ENCODE measurements around the gene CARD19. TPM values are rescaled to one million over a fixed set of nuclear protein-coding genes. Genes with fewer than 3 reads are reported as not detected.

Gene CARD19
- total and polyA plus RNA-seq, 2 donors (not counting 1 experiment from before 2014, with no cell fraction given), result 31.9 to 63.4 TPM

DNA sequence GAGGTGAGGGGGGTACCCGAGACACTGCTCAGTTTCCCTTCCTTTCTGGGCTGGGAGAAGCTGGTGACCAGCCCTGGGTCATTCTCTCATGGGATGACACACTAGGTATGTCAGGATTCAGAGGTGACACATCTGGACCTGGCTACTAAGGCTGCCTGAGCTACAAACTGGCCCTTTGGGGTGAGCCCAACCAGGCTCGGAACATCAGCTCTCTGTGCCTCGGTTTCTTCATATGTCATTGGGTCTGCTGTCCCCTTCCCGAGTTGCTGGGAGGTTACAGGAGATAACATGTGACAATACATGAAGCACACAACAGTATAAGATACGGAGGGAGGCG, 11.8 kb downstream of the CARD19 start:
- Histone ChIP-seq H3K27ac (ENCODE audit: low read length in 2 of 2) (no peak overlapping the region), H3K36me3 (replicated peaks in 1 of 2; ENCODE audit: control extremely low read depth in 1 of 2, control insufficient read depth in 1 of 2, extremely low read depth in 1 of 2, insufficient read depth in 2 of 2, low read length in 1 of 2) (peaks cover 1 to 3% of the 10 kb centered on the region in 2 experiments), H3K4me1 (ENCODE audit: control insufficient read depth in 2 of 2, insufficient read depth in 2 of 2, low read length in 2 of 2) (peaks cover 21 to 29% of the 10 kb centered on the region in 2 donors), H2AFZ (ENCODE audit: insufficient read depth, low read depth, low read length, poor library complexity, severe bottlenecking) (no peak overlapping the region), H3K4me2 (replicated peaks; ENCODE audit: low read depth, low read length, poor library complexity, severe bottlenecking) (no peak overlapping the region), H3K4me3 (ENCODE audit: control extremely low read depth in 1 of 5, extremely low read depth in 1 of 5, insufficient read depth in 1 of 5, low read depth in 2 of 5, low read length in 4 of 5) (no peak overlapping the region), H3K9ac (ENCODE audit: low read length) (no peak overlapping the region), H3K9me3 (ENCODE audit: control extremely low read depth in 1 of 3, control insufficient read depth in 2 of 3, insufficient read depth in 1 of 3, low read length in 2 of 3) (peaks cover 0 to 10% (median 2%) of the 10 kb centered on the region in 3 donors), H3K79me2 (ENCODE audit: control insufficient read depth, insufficient read depth, low read length) (peaks cover 69% of the 10 kb centered on the region), H4K20me1 (ENCODE audit: control insufficient read depth, insufficient read depth, low read length, poor library complexity, severe bottlenecking) (peaks cover 8% of the 10 kb centered on the region), H3K27me3 (replicated peaks in 1 of 4; ENCODE audit: control extremely low read depth in 1 of 4, control insufficient read depth in 3 of 4, insufficient read depth in 4 of 4, low read length in 3 of 4) (no peaks in the 10 kb centered on the region)
- ChIA-PET CTCF (interaction anchor here (0.7 to 5.6 kb wide), 16 partner anchors 9 to 852 kb away, joined by 3 to 53 read pairs (median 4); partner anchors contain the start of gene CARD19), POLR2A (interaction anchor here (0.6 to 1.8 kb wide), 4 partner anchors 12 to 144 kb away, joined by 3 to 9 read pairs (median 4); partner anchors contain the start of gene CARD19)
- DNase-seq, result no peak
- no peaks in the 10 kb centered on the region for H3K27me3 Mint-ChIP-seq
- ATAC-seq (ENCODE audit: low read depth), result no peak
- H3K4me3 Mint-ChIP-seq, result no peak overlapping the region
- peaks cover 25% of the 10 kb centered on the region for H3K4me1 Mint-ChIP-seq
- no peak overlapping the region for H3K27ac Mint-ChIP-seq
- intact Hi-C loops (cut with micrococcal nuclease), result loop anchor here (2.0 kb wide), 1 partner anchor 855 kb away; no protein-coding TSS in a partner anchor
- WGBS (ENCODE audit: insufficient coverage), result 100% methylated on average over 2 of the region's 6 CpGs
- no peak for TF ChIP-seq EZH2 (IDR thresholded peaks at IDR 0.05; ENCODE audit: borderline replicate concordance, insufficient read depth, low read depth, low read length, poor library complexity, severe bottlenecking)
- TF ChIP-seq, protein P1, sequence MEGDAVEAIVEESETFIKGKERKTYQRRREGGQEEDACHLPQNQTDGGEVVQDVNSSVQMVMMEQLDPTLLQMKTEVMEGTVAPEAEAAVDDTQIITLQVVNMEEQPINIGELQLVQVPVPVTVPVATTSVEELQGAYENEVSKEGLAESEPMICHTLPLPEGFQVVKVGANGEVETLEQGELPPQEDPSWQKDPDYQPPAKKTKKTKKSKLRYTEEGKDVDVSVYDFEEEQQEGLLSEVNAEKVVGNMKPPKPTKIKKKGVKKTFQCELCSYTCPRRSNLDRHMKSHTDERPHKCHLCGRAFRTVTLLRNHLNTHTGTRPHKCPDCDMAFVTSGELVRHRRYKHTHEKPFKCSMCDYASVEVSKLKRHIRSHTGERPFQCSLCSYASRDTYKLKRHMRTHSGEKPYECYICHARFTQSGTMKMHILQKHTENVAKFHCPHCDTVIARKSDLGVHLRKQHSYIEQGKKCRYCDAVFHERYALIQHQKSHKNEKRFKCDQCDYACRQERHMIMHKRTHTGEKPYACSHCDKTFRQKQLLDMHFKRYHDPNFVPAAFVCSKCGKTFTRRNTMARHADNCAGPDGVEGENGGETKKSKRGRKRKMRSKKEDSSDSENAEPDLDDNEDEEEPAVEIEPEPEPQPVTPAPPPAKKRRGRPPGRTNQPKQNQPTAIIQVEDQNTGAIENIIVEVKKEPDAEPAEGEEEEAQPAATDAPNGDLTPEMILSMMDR (IDR thresholded peaks at IDR 0.05), result no peak
- H3K9me3 Mint-ChIP-seq (ENCODE audit: insufficient read depth), result peaks cover 7% of the 10 kb centered on the region

DNA sequence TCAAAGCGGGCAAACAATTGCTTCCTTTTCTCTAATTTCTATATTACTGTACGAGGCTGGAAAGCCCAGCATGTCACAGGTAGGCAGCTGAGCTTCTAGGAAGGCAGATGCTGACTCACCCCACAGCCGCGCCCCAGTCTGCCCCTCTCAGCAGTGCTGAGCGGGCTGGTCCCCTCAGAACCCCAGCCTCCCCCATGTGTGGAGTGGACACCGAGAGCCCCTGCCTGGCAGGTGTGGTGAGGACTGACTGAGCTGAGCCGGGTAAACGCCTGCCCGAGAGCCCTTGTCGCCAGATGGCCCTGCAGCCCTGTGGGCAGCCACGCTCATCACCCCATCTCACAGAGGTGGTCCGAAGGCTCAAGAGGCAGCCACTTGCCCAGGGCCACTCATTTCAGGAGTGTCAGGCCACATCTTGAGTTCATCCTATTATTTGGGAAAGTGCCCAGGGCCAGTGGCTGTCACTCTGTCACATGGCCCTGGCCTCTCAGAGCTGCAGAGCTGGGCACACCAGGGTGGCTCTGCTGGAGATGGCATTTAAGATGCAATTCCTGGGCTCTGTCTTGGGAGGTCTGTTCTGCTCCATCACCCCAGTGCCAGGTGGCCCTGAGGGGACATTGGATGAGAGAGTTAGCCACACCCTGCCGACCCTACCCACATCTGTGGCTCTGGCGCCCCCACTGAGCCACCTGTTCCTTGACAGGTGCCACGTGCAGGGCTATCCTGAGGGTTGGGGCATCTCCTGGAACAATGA, 12.4 kb downstream of the CARD19 start:
- Histone ChIP-seq H3K4me1 (ENCODE audit: control insufficient read depth in 2 of 2, insufficient read depth in 2 of 2, low read length in 2 of 2) (peaks cover 21 to 29% of the 10 kb centered on the region in 2 donors), H3K9ac (ENCODE audit: low read length) (no peak overlapping the region), H3K36me3 (replicated peaks in 1 of 2; ENCODE audit: control extremely low read depth in 1 of 2, control insufficient read depth in 1 of 2, extremely low read depth in 1 of 2, insufficient read depth in 2 of 2, low read length in 1 of 2) (peaks cover 1 to 6% of the 10 kb centered on the region in 2 experiments), H3K79me2 (ENCODE audit: control insufficient read depth, insufficient read depth, low read length) (peaks cover 63% of the 10 kb centered on the region), H3K4me2 (replicated peaks; ENCODE audit: low read depth, low read length, poor library complexity, severe bottlenecking) (peak overlapping the region; percentile 32), H3K27ac (ENCODE audit: low read length in 2 of 2) (no peak overlapping the region), H3K4me3 (ENCODE audit: control extremely low read depth in 1 of 5, extremely low read depth in 1 of 5, insufficient read depth in 1 of 5, low read depth in 2 of 5, low read length in 4 of 5) (no peak overlapping the region), H2AFZ (ENCODE audit: insufficient read depth, low read depth, low read length, poor library complexity, severe bottlenecking) (no peak overlapping the region), H4K20me1 (ENCODE audit: control insufficient read depth, insufficient read depth, low read length, poor library complexity, severe bottlenecking) (peaks cover 8% of the 10 kb centered on the region), H3K9me3 (ENCODE audit: control extremely low read depth in 1 of 3, control insufficient read depth in 2 of 3, insufficient read depth in 1 of 3, low read length in 2 of 3) (peaks cover 0 to 9% (median 2%) of the 10 kb centered on the region in 3 donors), H3K27me3 (replicated peaks in 1 of 4; ENCODE audit: control extremely low read depth in 1 of 4, control insufficient read depth in 3 of 4, insufficient read depth in 4 of 4, low read length in 3 of 4) (no peaks in the 10 kb centered on the region)
- H3K9me3 Mint-ChIP-seq (ENCODE audit: insufficient read depth), result peaks cover 6% of the 10 kb centered on the region
- DNase-seq (peak; percentile 32), ATAC-seq (ENCODE audit: low read depth) (no peak)
- H3K27ac Mint-ChIP-seq, result no peak overlapping the region
- peaks cover 25% of the 10 kb centered on the region for H3K4me1 Mint-ChIP-seq
- ChIA-PET POLR2A (interaction anchor here (1.8 kb wide), 1 partner anchor 12 kb away, joined by 9 read pairs; the partner anchor contains the start of gene CARD19), CTCF (interaction anchor here (0.6 to 5.6 kb wide), 46 partner anchors 11 to 1871 kb away, joined by 3 to 53 read pairs (median 5); partner anchors contain the start of genes CARD19 and NINJ1)
- 55% methylated on average over 14 of the region's 15 CpGs for WGBS (ENCODE audit: insufficient coverage)
- intact Hi-C loops (cut with micrococcal nuclease), result loop anchor here (1.0 to 2.0 kb wide), 3 partner anchors 80 to 854 kb away; no protein-coding TSS in a partner anchor
- no peak for TF ChIP-seq EZH2 (IDR thresholded peaks at IDR 0.05; ENCODE audit: borderline replicate concordance, insufficient read depth, low read depth, low read length, poor library complexity, severe bottlenecking)
- TF ChIP-seq, protein P1 (IDR thresholded peaks at IDR 0.05), result no peak
- H3K4me3 Mint-ChIP-seq, result no peak overlapping the region
- H3K27me3 Mint-ChIP-seq, result no peaks in the 10 kb centered on the region
